GM21526 (cell line): Measurements from ENCODE around the gene ARAP2.
A peak's percentile ranks its signal among the peaks of the same experiment; 100 is the strongest.

Experiments used
- ATAC-seq: cut with Tn5 transposase; IDR thresholded peaks from one replicate; pipeline ENCODE4 v1.9.1; 2021; ENCODE audit warnings: moderate library complexity; ENCODE audit not compliant: unreplicated experiment, low FRiP score

ARAP2 gene

DNA sequence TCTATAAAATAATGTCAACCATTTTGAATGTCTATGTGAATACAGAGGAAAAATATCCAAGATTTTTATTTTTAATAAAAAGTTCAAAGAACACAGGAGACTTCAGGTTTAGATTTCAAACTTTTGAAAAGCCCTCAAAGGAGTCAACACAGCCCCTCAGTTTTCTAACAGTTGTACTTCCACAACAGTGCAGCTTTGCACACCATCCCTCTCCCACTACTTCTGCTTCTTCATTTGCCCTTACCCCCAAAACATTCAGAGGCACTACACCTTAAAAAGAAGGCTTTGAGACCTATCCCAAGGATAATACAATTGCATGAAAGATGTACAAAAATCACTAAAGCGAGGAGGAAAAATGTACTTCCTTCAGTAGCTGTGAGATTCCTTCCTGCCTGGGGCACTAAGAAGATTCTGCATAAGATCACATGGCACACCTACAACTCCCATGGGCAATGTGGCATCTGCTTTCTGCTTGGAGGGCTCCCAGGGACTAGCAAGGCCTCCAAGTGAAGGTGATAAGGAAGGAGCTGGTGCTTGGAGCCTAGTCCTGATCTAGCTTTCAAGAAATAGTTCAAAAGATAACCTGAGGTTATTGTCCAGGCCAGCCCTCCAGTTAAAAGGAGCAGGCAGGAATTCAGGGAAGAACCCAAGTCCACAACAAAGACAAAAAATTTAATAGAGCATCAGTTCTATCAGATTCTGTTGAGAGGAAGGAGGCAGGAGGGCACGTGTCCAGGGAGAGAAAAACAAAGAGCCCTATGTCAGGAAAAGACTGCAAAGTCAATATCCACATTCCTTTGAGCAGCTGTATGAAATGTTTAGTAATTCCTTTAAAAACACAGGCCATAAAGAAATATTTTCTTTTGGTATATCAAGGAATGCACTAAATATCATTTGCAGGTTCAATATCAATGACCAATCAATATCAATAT is 19.1 kb downstream of the ARAP2 start:
- no peak for ATAC-seq

DNA sequence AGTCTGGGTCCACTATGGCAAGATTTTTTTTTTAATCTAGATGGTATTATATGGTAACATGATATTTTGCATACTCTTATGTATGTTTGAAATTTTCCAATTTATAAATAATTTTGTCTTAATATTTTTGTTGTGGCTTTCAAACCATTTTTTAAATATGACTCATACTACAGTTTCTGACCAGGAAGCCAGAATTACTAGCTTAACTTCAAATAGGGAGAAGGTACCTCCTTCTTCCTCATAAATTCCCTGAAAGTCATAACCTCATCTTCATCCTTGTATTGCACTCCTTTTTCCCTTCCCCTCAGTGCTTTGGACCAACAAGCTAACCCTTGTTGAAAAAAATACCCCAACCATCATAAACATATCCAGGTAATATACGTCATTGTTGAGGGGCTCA is 21.6 kb downstream of the ARAP2 start:
- ATAC-seq: no peak

DNA sequence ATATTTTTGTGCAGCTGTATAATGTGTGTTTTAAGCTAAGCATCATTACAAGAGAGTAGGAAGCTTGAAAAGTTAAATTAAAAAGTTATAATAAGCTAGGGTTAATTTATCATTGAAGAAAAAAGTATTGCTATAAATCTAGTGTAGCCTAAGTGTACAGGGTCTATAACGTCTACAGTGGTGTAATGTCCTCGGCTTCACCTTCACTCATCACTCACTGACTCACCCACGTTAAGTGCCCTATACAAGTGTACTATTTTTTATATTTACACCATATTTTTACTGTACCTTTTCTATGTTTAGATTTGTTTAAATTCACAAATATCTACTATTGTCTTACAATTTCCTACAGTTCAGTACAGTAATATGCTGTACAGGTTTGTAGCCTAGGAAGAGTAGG is 23.5 kb downstream of the ARAP2 start:
- no peak for ATAC-seq

DNA sequence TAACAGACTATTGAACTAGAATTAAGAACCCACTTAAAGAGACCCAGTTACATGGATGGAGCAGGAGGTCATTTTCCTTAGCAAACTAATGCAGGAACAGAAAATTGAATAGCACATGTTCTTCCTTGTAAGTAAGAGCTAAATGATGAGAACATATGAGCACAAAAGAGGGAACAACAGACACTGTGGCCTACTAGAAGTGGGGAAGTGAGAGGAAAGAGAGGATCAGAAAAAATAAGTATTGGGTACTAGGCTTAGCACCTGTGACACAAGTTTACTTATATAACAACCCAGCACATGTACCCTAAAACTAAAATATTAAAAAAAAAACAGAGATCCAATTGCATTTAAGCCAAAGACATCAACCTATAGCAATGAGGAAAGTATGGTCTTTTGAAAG is 26.2 kb downstream of the ARAP2 start:
- peak; percentile 70 for ATAC-seq

DNA sequence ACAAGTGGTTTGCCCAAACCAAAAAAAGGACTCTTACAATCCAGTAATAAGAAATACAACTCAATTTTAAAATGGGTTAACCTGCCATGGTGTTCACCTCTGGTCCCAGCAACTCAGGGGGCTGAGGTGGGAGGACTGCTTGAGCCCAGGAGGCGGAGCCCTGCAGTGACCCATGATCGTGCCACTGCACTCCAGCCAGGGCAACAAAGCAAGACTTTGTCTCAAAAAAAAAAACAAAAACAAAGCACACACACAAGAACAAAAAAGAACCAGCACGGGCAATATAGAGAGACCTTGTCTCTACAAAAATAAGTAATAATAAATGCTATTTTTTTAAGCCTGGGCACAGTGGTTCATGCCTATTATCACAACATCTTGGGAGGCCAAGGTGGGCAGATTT is 28.7 kb downstream of the ARAP2 start:
- no peak for ATAC-seq

DNA sequence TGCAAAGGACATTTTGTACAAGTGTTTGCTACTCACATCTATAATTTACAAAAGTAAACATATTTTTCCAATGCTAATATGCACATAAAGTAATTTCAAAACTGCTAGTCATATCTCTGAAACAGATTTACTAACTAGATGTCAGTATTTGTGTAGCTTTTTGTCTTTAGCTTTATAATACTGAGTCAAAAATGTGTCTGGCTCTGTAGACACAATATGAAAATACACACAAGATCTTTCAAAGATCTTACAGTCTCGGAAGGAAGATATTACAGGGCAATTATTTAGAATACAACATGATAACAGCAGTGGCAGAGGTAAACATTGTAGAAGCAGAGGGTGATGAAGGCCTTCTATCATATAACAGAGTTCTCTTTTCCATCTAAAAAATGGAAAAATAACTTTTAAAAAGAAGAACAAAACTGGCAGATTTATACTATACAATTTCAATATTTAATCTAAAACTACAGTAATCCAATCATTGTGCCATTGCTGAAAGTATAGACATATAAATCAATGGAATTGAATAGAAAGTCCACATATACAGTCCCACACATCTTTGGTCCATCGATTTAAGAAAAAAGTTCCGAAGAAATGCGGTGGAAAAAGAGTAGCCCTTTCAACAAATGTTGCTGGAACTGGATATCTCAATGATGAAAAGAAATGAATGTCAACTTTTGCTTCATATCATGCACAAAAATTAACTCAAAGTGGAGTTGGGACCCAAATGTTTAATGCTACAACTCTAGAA is 29.4 kb downstream of the ARAP2 start:
- no peak for ATAC-seq

DNA sequence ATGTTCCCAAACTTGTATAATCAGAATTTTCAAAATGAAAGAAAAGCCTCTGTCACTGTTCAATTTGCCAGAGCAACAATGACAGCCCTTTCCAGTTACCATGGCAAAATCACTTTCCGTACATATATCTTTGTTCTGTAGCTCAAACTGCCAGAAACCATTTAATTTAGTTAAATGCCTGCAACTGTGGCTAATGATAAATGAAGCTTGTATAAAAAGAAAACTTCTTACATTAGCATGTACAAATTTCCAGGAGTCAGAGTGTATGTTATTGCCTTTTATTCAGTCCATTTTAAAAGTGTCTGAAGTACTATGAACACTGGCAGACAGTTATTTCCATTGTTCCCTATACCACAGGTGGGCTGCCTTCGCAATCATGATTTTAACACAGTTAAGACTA is 30.3 kb downstream of the ARAP2 start:
- no peak for ATAC-seq

DNA sequence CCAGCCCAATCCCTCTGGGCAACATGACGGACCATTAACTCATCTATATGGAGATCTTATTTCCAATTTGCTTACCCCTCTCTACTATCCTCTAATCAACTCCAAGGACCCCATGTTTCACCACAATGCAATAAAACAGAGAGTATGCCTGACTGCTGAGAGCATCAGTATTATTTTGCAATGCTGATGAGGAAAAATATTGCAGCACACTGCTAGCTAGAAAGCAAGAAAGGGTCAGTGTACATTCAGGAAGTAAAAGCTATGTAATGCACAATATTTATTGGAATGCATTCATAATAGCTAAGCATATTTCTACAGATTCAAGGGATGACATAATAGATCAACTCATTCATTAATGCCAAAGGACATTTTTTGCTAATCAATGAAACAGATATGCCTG is 33.2 kb downstream of the ARAP2 start:
- no peak for ATAC-seq

DNA sequence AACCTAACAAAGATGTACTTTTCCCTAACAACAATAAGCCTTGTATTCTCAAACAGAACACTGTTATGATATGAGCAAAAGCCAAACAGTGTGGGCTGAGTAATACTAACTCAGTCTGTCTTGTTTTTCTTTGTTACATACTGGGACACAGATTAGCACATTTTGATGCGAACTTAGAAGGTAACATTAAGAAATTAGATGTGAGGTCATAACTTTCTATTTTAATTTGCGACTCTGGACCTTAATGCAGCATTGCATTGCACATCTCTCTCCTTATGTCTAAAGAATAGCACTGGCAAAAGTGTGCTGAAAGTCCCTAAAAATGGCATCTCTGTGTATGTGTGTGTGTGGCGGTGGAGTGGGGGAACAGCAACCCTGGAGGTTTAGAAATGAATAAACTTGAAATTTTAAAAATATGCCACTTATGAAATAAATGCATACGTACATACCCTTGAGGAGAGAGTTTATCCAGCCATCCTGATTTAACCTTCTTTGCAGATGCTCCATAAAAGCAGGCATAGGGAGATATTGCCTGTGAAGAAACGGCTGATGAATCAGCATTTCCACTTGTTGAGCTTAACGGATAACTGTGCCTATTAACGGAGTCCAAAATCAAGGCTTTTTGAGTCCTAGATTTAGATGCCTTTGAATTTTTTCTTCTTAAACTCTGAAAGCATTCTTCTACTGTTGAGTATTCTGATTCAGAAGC is 34.2 kb downstream of the ARAP2 start:
- ATAC-seq: no peak

DNA sequence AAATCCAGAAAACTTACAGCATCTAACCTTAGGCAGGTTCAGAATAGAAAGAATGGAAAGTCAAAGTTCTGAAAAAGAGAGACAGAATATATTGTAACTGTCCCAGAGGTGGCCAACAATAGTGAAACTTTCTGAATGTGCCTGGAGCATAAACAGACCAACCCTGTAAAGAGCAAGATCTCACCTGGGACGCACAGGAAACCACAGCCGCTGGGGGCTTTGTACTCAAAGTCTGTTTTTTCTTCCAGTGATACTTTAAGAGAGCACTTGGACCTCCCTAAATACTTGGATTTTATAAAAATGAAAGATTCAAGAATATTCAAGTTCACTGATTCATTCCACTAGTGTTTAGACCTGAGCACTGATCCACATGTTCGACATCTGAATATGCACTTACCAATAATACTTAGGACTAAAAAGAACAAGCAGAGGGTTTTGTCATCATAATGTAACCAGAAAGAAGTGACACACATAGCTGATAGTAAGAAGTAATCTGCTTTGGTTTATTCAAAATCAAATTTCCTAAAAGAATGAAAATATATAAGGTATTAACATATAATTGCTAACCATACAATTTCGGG is 35.3 kb downstream of the ARAP2 start:
- peak; percentile 79 for ATAC-seq

DNA sequence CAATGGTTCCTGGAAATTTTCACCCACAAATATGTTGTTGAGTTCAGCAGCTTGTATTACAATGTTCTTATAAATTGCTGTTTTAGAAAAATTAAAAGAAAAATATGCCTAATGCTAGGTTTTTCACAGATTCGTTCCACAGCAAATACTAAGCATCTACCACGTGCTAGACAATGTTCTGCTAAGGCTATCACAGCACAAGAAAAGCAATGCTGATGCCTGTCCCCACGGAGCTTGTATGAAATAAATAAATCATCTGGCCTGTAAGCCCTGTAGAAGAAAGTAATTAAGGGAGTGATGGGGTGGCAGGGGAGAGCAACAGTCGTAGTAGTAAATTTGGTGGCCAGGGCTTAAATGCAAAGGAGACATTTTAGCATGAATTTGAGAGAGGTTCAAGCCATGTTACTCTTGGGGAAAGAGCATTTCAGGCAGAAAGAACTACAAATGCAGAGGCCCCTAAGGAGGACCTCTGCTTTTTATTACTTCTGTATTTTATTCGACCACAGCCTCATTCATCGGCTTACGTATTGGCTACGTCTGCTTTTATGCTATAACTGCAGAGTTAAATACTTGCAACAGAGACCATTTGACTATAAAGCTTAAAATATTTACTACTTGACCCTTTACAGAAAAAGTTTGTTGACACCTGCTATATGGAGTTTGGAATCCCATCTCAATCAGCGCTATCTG is 36.3 kb downstream of the ARAP2 start:
- ATAC-seq: no peak

DNA sequence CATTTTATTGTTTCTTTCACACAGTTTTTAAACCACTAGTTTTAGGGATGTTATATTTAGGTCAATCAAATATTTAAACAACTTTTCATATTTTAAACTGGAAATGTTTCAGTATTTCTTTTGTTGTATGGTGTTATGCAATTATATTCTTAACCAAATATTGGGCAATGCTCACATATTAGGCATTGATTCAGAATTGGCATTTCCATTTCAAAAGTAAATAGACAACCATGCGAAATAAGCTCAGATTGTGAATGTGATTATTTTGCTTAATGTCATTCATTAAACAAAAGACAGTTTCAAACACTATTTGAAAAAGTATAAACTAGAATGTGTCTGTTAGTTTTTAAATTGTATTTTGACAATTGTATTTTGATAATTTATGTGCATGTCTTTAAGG is 36.9 kb downstream of the ARAP2 start:
- no peak for ATAC-seq

DNA sequence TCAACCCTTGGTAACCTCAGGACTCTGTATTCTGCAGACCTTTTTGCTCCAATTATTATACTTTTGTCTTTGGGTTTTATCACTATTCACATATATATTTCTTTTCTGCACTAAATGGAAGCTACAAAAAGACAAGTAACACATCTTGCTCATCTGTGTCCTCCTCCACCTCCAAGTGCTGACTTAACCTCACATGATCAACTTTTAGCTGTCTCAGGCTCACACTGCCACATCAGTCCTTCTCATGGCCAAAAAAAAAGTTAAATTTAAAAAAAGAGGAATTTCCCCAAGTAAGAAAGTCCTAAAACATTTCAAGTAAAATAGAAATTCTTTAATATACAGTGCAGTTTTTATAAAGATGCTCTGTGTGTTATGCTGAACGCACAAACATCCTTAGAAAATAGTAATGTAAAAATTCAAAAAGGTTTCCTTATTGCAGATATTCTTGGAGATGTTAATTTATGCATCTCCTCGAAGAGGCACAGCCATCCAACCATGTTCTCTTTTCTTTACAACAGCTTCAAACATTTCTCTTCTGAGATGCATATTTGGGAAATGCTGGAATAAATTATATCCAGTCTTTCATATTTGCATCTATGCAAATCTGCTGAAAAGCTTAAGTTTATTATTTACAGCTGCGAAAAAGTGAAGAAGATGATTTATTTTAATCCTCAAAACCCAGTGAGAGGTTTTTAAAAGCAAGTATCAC is 37.6 kb downstream of the ARAP2 start:
- ATAC-seq: no peak

DNA sequence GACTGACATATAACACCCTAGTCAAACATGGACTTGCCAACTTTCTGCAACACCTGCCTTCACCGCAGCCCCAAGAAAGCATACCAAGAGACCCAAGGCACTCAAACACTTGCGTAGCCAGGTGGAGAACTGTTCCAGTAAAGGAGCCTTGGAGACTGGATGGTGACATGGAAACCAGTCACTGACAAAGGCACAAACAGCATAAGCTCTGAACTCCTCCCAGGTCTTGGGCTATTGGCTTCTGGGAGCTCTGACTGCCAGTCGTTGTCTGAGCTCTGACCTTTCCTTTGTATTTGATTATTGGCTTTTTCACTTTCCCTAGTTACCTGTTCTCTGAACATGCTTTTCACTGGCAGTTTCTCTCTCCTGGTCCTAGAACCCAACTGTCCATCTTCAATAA is 38.3 kb downstream of the ARAP2 start:
- ATAC-seq: no peak

DNA sequence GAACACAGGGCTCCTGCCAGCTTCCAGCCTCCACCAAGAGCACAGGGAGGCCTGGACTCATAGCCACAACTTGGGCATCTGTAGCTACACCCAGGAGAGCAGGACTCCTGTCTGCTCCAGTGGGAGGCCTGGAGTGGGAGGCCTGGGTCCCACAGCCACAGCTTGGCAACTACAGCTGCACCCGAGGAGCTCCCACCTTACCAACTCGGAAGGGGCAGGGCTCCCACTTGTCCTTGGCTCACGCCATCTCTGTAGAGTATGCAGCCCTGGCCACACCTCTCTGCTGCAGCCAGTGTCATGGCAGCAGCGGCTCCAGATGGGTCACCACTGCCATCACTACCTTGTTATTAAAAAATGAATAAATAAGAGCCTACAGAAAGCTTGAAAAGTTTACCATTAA is 45.5 kb downstream of the ARAP2 start:
- ATAC-seq: no peak

DNA sequence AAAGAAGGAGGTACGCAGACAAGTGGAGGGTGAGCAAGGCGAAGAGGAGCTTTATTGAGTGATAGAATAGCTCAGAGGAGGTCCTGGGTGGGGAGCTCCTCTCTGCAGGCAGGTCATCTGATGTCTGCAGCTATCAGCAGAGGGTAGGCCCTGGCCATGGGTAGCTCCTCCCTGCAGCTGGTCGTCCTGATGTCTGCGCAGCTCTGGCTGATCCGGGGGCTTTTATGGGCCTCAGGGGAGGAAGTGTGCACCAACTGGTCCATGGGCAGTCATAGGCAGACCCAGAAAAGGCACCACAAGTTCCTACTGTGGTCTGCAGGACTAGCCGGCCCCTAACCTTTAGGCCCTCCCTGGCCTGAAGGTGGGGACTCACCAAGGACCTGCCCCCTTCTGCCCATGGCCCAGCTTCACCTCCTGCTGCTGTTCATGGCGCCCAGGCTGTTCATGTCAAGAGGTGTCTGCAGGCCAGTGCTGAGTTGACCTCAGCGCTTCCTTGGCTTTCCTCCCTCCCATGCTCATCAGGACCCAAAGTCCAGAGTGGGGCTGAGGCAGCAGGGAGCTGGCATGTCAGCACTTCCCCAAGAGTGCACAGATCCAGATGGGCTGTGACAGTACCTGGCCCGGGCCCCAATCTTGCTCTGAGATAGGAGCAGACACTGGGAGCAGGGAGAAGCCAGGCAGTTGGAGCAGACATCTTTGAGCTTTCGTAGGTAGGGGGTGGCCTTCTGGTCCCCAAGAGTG is 46.1 kb downstream of the ARAP2 start:
- no peak for ATAC-seq

DNA sequence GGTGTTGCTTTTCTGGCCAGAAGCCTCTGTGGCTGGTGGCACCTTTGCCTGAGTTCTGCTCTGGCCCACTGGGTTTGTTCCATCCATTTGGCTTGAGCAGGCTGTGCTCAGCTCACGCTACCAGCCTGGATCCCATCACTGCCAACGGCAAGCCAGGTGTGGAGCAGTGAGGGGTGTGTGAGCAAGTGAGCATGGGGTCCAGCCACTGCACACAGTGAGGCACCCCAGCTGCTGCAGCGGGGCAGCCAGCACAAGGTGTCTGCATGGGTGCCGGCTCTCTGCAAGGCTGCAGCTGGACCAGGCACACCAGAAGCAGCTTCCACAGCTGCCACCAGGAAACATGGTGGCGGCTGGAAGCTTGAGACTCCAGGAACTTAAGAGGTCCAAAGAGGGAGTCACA is 46.8 kb downstream of the ARAP2 start:
- no peak for ATAC-seq

DNA sequence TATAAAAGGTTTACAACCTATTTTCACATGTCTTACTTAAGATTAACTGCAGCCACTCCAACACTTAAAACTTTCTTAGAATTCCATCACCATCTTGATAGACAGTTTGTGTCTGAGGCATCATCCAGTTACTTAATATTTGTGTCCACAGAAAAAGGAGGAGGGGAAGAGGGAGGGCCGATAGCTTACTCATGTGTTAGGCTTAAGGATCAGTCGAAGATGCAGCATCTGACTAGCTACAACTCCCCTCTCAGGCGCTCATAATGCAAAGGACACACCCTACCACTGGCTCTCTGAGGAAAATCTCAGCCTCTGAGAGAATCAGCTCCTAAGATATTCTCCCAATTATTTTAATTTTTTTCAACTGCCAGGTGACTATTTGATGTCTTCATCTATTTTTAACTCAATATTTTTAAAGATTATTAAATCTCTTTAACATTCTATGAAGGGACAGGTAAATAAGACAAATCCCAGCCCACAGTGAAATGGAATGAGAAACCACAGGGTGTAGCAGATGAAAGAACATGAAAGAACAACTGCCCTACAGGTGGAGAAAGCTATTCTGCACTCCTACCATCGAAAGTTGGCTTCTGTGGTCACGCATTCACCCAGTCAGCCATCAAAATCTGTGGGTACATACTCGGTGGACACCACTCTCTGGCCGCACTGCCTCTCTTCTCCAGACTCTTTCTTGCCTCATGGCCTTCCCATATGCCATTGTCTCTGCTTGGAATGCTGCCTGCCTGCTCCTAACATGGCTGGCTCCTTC is 48.0 kb downstream of the ARAP2 start:
- no peak for ATAC-seq
